Esophagus muscularis mucosa (tissue), 4 donors: ENCODE data around the gene STARD13.

Experiments used
- EP300 ChIP-seq: sonication (generic); formaldehyde crosslinking; IDR thresholded peaks from one replicate; pipeline ENCODE4 v1.6.1; 2017; ENCODE audit warnings: antibody characterized with exemption
- POLR2A ChIP-seq: fragments of 450-650 bp; IDR thresholded peaks from one replicate; pipeline ENCODE4 v1.6.1; 2017; ENCODE audit warnings: antibody characterized with exemption, moderate library complexity, mild to moderate bottlenecking, low read depth
- TF ChIP-seq, protein P1 (sequence below), 3 experiments: fragments of 200-600 bp in 2 of 3; fragments of 450-650 bp in 1 of 3; sonication (generic) in 2 of 3; IDR thresholded peaks; one replicate each; pipeline ENCODE4 v1.5.1; 2017 to 2019; ENCODE audit warnings: antibody characterized with exemption in 3 of 3, mild to moderate bottlenecking in 2 of 3, moderate library complexity in 1 of 3

DNA sequence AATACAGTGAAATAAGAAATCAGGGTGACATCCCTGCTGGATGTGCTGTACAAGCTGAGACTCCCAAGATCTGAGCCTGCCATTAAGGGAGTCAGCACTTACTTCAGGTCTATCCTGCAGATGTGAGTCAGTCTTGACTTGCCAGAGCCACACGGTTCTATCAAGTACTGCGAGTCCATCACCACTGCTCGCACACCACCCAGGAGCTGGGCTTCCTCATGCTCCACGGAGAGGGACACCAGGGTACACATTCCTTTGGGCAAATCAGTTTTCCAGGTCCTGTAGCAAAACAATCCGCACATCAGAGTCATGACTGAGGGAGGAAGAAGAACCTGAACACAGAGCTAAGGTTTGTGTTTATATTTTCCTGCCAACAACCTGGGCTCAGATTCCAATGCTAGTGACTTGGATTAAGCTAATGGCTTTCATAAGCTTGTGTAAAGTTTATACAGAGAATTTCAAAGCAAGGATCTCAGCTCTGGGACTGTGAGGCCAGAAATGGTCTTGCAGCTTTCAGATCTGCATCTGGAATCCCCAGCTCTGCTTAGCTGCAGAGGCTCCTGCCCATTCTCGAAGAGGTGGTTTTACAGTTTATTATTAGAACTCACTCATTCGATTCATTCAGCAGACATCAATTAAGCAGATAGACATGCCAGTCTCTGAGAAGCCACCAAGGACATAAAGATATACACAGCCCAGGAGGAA is 178.7 kb downstream of the STARD13 start:
- TF ChIP-seq, protein P1, sequence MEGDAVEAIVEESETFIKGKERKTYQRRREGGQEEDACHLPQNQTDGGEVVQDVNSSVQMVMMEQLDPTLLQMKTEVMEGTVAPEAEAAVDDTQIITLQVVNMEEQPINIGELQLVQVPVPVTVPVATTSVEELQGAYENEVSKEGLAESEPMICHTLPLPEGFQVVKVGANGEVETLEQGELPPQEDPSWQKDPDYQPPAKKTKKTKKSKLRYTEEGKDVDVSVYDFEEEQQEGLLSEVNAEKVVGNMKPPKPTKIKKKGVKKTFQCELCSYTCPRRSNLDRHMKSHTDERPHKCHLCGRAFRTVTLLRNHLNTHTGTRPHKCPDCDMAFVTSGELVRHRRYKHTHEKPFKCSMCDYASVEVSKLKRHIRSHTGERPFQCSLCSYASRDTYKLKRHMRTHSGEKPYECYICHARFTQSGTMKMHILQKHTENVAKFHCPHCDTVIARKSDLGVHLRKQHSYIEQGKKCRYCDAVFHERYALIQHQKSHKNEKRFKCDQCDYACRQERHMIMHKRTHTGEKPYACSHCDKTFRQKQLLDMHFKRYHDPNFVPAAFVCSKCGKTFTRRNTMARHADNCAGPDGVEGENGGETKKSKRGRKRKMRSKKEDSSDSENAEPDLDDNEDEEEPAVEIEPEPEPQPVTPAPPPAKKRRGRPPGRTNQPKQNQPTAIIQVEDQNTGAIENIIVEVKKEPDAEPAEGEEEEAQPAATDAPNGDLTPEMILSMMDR (IDR thresholded peaks at IDR 0.05): no peak
- TF ChIP-seq EP300 (no peak), POLR2A (no peak)
